CD4-positive, CD25-positive, alpha-beta regulatory T cell (primary cell): ENCODE data around the gene TK1. TPM values are rescaled to one million over a fixed set of nuclear protein-coding genes. Genes with fewer than 3 reads are reported as not detected.

Experiments
- ATAC-seq, 2 donors: fragments of 150-1000 bp; cut with Tn5 transposase; one replicate each; pipeline ENCODE4 v1.10.0; 2021; ENCODE audit warnings: low read depth in 2 of 2, moderate number of reproducible peaks in 2 of 2, moderate library complexity in 1 of 2
- DNase-seq, 3 donors: peaks; one replicate each; pipeline versions ENCODE4 v3.0.0 to v3.0.0-alpha.2; 2012 to 2022; ENCODE audit warnings: mixed read lengths in 1 of 3
- H3K27ac ChIP-seq: one replicate; pipeline ENCODE4 v1.7.0; 2013; ENCODE audit warnings: mild to moderate bottlenecking, low read length; ENCODE audit not compliant: insufficient read depth, poor library complexity, severe bottlenecking
- H3K27me3 ChIP-seq: one replicate; pipeline ENCODE4 v1.7.0; 2013; ENCODE audit warnings: low read length; ENCODE audit not compliant: control insufficient read depth, insufficient read depth
- H3K36me3 ChIP-seq: one replicate; pipeline ENCODE4 v1.7.0; 2013; ENCODE audit warnings: mild to moderate bottlenecking, low read length, moderate library complexity; ENCODE audit not compliant: control insufficient read depth, insufficient read depth
- H3K4me1 ChIP-seq: 2 replicates; pipeline ENCODE4 v1.7.0; 2013; ENCODE audit warnings: mild to moderate bottlenecking, low read length; ENCODE audit not compliant: insufficient read depth, control insufficient read depth, poor library complexity, severe bottlenecking
- H3K4me3 ChIP-seq: one replicate; pipeline ENCODE4 v1.7.0; 2013; ENCODE audit warnings: low read depth, mild to moderate bottlenecking, low read length, moderate library complexity
- H3K9me3 ChIP-seq, 2 experiments: 1 replicate in 1 of 2; 2 replicates in 1 of 2; pipeline ENCODE4 v1.7.0; 2013; ENCODE audit warnings: low read length in 2 of 2, mild to moderate bottlenecking in 1 of 2, moderate library complexity in 1 of 2; ENCODE audit not compliant: control insufficient read depth in 2 of 2
- H3K27ac Mint-ChIP-seq, 3 donors: one replicate each; pipeline ENCODE4 v1.8.0; 2020 to 2022; ENCODE audit warnings: mild to moderate bottlenecking in 3 of 3, mixed read lengths in 3 of 3, moderate library complexity in 2 of 3
- H3K27me3 Mint-ChIP-seq: one replicate; pipeline ENCODE4 v1.8.0; 2022; ENCODE audit warnings: mild to moderate bottlenecking, mixed read lengths
- H3K36me3 Mint-ChIP-seq: one replicate; pipeline ENCODE4 v1.8.0; 2020; ENCODE audit warnings: mixed read lengths
- H3K4me1 Mint-ChIP-seq, 4 donors: one replicate each; pipeline ENCODE4 v1.8.0; 2020 to 2022; ENCODE audit warnings: mixed read lengths in 4 of 4, mild to moderate bottlenecking in 1 of 4
- H3K4me3 Mint-ChIP-seq, 4 donors: one replicate each; pipeline ENCODE4 v1.8.0; 2020 to 2022; ENCODE audit warnings: mild to moderate bottlenecking in 4 of 4, mixed read lengths in 4 of 4, moderate library complexity in 3 of 4
- H3K9me3 Mint-ChIP-seq, 7 donors: one replicate each; pipeline ENCODE4 v1.8.0; 2020 to 2022; ENCODE audit warnings: mixed read lengths in 7 of 7, mild to moderate bottlenecking in 3 of 7, moderate library complexity in 2 of 7
- polyA plus RNA-seq, 4 donors: library from polyadenylated mRNA; unstranded; fragments of 300-500 nt; fragmentation: Illumina TruSeq; gene quantifications; one replicate each; pipeline ENCODE4 v1.2.3, GENCODE V29; 2021
- total RNA-seq: library from RNA; stranded (reverse); gene quantifications from one replicate; pipeline ENCODE4 v1.2.3, GENCODE V29; 2022

TK1 gene
- total and polyA plus RNA-seq, 5 donors from 2014 or later: 3.2 to 33.8 (median 12.8) TPM

DNA sequence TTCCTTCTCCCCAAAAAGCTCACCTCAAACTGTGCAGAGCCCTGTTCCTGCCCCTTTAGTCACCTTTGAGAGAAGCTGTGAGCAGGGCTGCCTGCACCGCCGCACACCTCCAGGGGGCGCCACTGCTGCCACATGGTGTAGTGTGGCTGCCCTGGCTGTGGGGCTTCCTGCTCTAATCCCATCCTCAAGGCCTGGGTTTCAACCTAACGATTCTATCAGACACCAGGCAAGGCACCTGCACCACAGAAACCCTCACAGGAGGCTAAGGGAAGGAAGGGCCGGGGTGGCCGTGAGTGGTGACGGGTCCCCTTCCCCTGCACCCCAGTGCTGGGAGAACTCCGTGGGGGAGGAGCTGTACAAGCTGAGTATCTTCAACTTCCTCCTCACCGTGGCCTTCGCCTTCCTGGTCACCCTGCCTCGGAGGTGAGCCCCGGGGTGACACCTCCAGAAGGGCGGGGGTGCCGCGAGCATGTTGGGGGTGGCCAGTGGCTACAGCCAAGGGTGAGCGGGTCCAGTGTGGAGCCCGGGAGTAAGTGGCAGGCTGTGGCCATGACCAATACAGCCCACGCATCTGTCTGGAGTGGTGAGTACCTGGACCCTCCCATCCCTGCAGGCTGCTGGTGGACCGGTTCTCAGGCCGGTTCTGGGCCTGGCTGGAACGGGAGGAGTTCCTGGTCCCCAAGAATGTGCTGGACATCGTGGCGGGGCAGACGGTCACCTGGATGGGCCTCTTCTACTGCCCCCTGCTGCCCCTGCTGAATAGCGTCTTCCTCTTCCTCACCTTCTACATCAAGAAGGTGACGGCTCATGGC lies 49.3 kb downstream of the TK1 start:
- H3K27ac ChIP-seq: peak overlapping the region; percentile 45
- peaks cover 50% of the 10 kb centered on the region for H3K36me3 ChIP-seq
- H3K36me3 Mint-ChIP-seq: peaks cover 30% of the 10 kb centered on the region
- H3K9me3 Mint-ChIP-seq: no peaks in the 10 kb centered on the region
- no peak overlapping the region for H3K4me3 ChIP-seq
- H3K4me1 ChIP-seq: peaks cover 78% of the 10 kb centered on the region
- peak overlapping the region in 3 of 4 donors; percentile 46 to 85 (median 65) for H3K4me3 Mint-ChIP-seq
- no peaks in the 10 kb centered on the region for H3K27me3 Mint-ChIP-seq
- no peaks in the 10 kb centered on the region for H3K27me3 ChIP-seq
- ATAC-seq (peak; percentile 7 to 12), DNase-seq (peak in 2 of 3 donors; percentile 44 to 66)
- peak overlapping the region in 2 of 3 donors; percentile 46 to 94 for H3K27ac Mint-ChIP-seq
- no peaks in the 10 kb centered on the region for H3K9me3 ChIP-seq
- peaks cover 9 to 86% (median 32%) of the 10 kb centered on the region in 4 donors for H3K4me1 Mint-ChIP-seq

GRCh38 chr17:78135858-78136500 lies 50.9 kb downstream of the TK1 start:
- H3K9me3 Mint-ChIP-seq: no peaks in the 10 kb centered on the region
- peak overlapping the region; percentile 65 to 89 (median 71) for H3K27ac Mint-ChIP-seq
- Histone ChIP-seq H3K4me1 (peaks cover 78% of the 10 kb centered on the region), H3K9me3 (no peaks in the 10 kb centered on the region), H3K27me3 (no peaks in the 10 kb centered on the region), H3K36me3 (peaks cover 41% of the 10 kb centered on the region), H3K27ac (no peak overlapping the region), H3K4me3 (no peak overlapping the region)
- DNase-seq (no peak), ATAC-seq (no peak)
- H3K27me3 Mint-ChIP-seq: no peaks in the 10 kb centered on the region
- peaks cover 9 to 75% (median 30%) of the 10 kb centered on the region in 4 donors for H3K4me1 Mint-ChIP-seq
- peaks cover 29% of the 10 kb centered on the region for H3K36me3 Mint-ChIP-seq
- H3K4me3 Mint-ChIP-seq: peak overlapping the region; percentile 44 to 80 (median 63)

DNA sequence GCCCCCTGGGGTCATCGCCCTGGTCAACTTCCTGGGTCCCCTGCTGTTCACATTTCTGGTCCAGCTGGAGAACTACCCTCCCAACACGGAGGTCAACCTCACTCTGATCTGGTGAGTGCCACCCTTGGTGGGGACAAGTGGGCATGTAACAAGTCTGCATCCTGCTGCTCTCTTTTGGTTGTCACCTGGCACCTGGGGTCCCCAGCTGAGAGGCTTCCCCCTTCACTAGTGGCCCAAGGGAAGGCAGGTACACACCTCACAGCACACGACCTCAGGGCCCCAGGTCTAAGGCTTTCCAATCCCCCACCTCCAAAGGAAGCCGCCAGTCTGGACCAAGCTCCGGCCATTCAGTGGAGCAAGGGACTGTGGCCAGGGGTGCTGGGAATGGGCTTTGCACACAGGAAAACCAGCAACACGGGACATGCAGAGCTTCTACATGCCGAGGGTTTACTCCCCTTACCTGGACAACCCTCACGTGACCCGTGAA lies 51.9 kb downstream of the TK1 start:
- no peak overlapping the region for H3K4me3 ChIP-seq
- peaks cover 1% of the 10 kb centered on the region for H3K27me3 Mint-ChIP-seq
- peaks cover 9 to 77% (median 35%) of the 10 kb centered on the region in 4 donors for H3K4me1 Mint-ChIP-seq
- no peak overlapping the region for H3K27ac ChIP-seq
- peaks cover 29% of the 10 kb centered on the region for H3K36me3 Mint-ChIP-seq
- H3K9me3 ChIP-seq: no peaks in the 10 kb centered on the region
- DNase-seq: peak in 1 of 3 donors; percentile 6
- H3K27ac Mint-ChIP-seq: peak overlapping the region in 1 of 3 donors; percentile 86
- H3K9me3 Mint-ChIP-seq: no peaks in the 10 kb centered on the region
- H3K36me3 ChIP-seq: peaks cover 41% of the 10 kb centered on the region
- no peaks in the 10 kb centered on the region for H3K27me3 ChIP-seq
- ATAC-seq: no peak
- H3K4me3 Mint-ChIP-seq: peak overlapping the region in 2 of 4 donors; percentile 19 to 60
- peaks cover 84% of the 10 kb centered on the region for H3K4me1 ChIP-seq

DNA sequence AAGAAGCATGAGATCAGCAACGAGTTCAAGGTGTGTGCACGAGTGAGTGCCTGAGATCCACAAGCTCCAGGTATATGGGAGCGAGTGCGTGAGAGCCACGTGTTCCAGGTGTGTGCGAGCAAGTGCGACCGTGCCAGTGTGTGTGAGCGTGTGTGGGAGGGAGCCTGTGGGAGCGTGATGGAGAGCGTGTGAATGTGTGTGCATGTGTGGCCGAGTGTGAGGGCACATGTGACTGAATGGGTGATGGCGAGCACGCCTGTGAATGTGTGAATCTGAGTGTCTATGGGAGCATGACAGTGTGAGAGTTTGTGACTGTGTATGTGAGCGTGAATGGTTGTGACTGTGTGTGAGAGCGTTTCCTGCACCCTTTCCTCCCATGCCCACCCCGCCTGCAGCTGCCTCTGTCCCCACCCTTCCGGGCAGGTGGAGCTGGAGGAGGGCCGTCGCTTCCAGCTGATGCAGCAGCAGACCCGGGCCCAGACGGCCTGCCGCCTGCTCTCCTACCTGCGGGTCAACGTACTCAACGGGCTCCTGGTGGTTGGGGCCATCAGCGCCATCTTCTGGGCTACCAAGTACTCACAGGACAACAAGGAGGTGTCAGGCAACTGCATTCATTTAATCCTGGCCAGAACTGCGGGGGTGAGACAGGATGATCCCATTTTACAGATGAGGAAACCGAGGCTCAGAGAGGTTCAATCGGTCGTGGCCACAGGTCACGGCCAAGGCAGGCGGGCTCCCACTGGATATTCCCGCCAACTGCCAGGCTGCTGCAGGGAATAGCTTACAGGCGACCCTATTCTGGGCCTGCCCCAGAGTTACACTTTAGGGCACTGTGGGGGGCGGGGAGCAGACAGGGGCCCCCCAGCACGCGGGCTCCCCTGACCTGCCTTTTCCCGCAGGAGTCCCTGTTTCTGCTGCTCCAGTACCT lies 52.6 kb downstream of the TK1 start:
- peaks cover 5% of the 10 kb centered on the region for H3K27me3 Mint-ChIP-seq
- Histone ChIP-seq H3K9me3 (no peaks in the 10 kb centered on the region), H3K4me1 (peaks cover 88% of the 10 kb centered on the region), H3K4me3 (peak overlapping the region; percentile 69), H3K36me3 (peaks cover 41% of the 10 kb centered on the region), H3K27ac (peak overlapping the region; percentile 92), H3K27me3 (no peaks in the 10 kb centered on the region)
- peak overlapping the region; percentile 86 to 97 (median 87) for H3K27ac Mint-ChIP-seq
- peaks cover 9 to 80% (median 37%) of the 10 kb centered on the region in 4 donors for H3K4me1 Mint-ChIP-seq
- peaks cover 29% of the 10 kb centered on the region for H3K36me3 Mint-ChIP-seq
- DNase-seq (peak; percentile 73 to 95 (median 88)), ATAC-seq (peak; percentile 44 to 50)
- H3K4me3 Mint-ChIP-seq: peak overlapping the region; percentile 79 to 93 (median 88)
- no peaks in the 10 kb centered on the region for H3K9me3 Mint-ChIP-seq

- Histone ChIP-seq H3K27me3 (no peaks in the 10 kb centered on the region), H3K36me3 (peaks cover 41% of the 10 kb centered on the region), H3K27ac (peak overlapping the region; percentile 92), H3K4me1 (peaks cover 90% of the 10 kb centered on the region), H3K9me3 (no peaks in the 10 kb centered on the region), H3K4me3 (peak overlapping the region; percentile 70)
- Mint-ChIP-seq H3K9me3 (no peaks in the 10 kb centered on the region), H3K27me3 (peaks cover 5% of the 10 kb centered on the region), H3K4me3 (peak overlapping the region; percentile 79 to 93 (median 88)), H3K27ac (peak overlapping the region; percentile 86 to 97 (median 87)), H3K36me3 (peaks cover 29% of the 10 kb centered on the region), H3K4me1 (peaks cover 9 to 76% (median 38%) of the 10 kb centered on the region in 4 donors)
- ATAC-seq (no peak), DNase-seq (no peak)
Observed at GRCh38 chr17:78133179-78133951, 53.5 kb downstream of the TK1 start.

DNA sequence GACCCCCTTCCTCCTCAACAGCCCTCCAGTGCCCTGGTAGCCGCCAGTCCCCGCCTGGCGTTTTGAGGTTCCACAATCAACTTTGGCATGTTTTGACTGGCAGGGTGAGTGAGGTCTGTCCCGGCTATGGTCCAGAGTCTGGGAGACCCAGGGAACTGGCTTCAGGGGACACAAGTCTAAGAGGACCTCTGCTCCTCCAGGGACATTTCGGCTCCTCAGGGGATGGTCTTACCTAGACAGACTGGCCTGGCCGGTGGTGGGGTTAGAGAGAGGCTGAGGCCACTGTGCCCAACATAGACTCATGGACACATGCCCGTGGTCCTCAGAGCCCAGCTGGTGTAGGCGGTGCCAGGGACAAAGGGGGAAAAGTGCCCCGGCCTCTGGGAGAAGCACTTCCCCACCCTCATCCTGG lies 54.1 kb downstream of the TK1 start:
- Mint-ChIP-seq H3K36me3 (peaks cover 29% of the 10 kb centered on the region), H3K4me3 (peak overlapping the region; percentile 79 to 93 (median 88)), H3K9me3 (no peaks in the 10 kb centered on the region), H3K4me1 (peaks cover 9 to 72% (median 37%) of the 10 kb centered on the region in 4 donors), H3K27me3 (peaks cover 5% of the 10 kb centered on the region), H3K27ac (peak overlapping the region; percentile 62 to 97 (median 86))
- Histone ChIP-seq H3K4me3 (peak overlapping the region; percentile 70), H3K4me1 (peaks cover 84% of the 10 kb centered on the region), H3K36me3 (peaks cover 41% of the 10 kb centered on the region), H3K27ac (peak overlapping the region; percentile 92), H3K9me3 (no peaks in the 10 kb centered on the region), H3K27me3 (no peaks in the 10 kb centered on the region)
- no peak for DNase-seq
- no peak for ATAC-seq
